HepG2 (cell line): ENCODE data around the gene GEMIN2. TPM values are rescaled to one million over a fixed set of nuclear protein-coding genes. Genes with fewer than 3 reads are reported as not detected.

Experiments used
- CEBPG ChIP-seq: IDR thresholded peaks from 2 replicates; pipeline ENCODE4 v1.6.1; 2016
- FOXK2 ChIP-seq: fragments of 450-650 bp; IDR thresholded peaks from 2 replicates; pipeline ENCODE4 v1.6.1; 2016
- HIVEP1 ChIP-seq: sonication (generic); formaldehyde crosslinking; IDR thresholded peaks from 2 replicates; pipeline ENCODE4 v1.4.0; 2020; ENCODE audit warnings: mild to moderate bottlenecking, missing genetic modification reagents
- HNF1B ChIP-seq: sonication (generic); formaldehyde crosslinking; IDR thresholded peaks from 2 replicates; pipeline ENCODE4 v1.5.1; 2020; ENCODE audit warnings: mild to moderate bottlenecking, moderate library complexity, missing genetic modification reagents
- KLF13 ChIP-seq: sonication (generic); formaldehyde crosslinking; IDR thresholded peaks from 2 replicates; pipeline ENCODE4 v1.4.0; 2020; ENCODE audit warnings: mild to moderate bottlenecking, missing genetic modification reagents
- MNT ChIP-seq: fragments of 450-650 bp; IDR thresholded peaks from 2 replicates; pipeline ENCODE4 v1.6.1; 2016
- MTF2 ChIP-seq: sonication (generic); formaldehyde crosslinking; IDR thresholded peaks from 2 replicates; pipeline ENCODE4 v1.5.0; 2020; ENCODE audit warnings: missing genetic modification reagents, borderline replicate concordance
- MYC ChIP-seq: sonication (generic); formaldehyde crosslinking; IDR thresholded peaks from 2 replicates; pipeline ENCODE4 v1.9.0; 2021; ENCODE audit warnings: missing genetic modification reagents, borderline replicate concordance
- NBN ChIP-seq: fragments of 450-650 bp; conservative IDR thresholded peaks from 2 replicates; pipeline ENCODE4 v1.6.1; 2017
- NFE2L2 ChIP-seq: fragments of 150-350 bp; IDR thresholded peaks from 2 replicates; pipeline ENCODE4 v1.6.1; 2014; ENCODE audit warnings: low read length
- ONECUT2 ChIP-seq: sonication (generic); formaldehyde crosslinking; IDR thresholded peaks from 2 replicates; pipeline ENCODE4 v1.4.0; 2020; ENCODE audit warnings: missing genetic modification reagents
- PHF8 ChIP-seq: sonication (generic); formaldehyde crosslinking; IDR thresholded peaks from 2 replicates; pipeline ENCODE4 v1.5.0; 2020; ENCODE audit warnings: missing genetic modification reagents
- SAP130 ChIP-seq: IDR thresholded peaks from 2 replicates; pipeline ENCODE4 v1.6.1; 2016; ENCODE audit warnings: low read depth
- STAG1 ChIP-seq: sonication (generic); formaldehyde crosslinking; IDR thresholded peaks from 2 replicates; pipeline ENCODE4 v1.4.0; 2020; ENCODE audit warnings: missing genetic modification reagents
- SUZ12 ChIP-seq: fragments of 150-350 bp; IDR thresholded peaks from 2 replicates; pipeline ENCODE4 v1.6.1; 2014; ENCODE audit warnings: low read depth, low read length
- THRA ChIP-seq: sonication (generic); formaldehyde crosslinking; IDR thresholded peaks from 2 replicates; pipeline ENCODE4 v1.4.0; 2020; ENCODE audit warnings: missing genetic modification reagents, borderline replicate concordance
- YEATS2 ChIP-seq: sonication (generic); formaldehyde crosslinking; IDR thresholded peaks from 2 replicates; pipeline ENCODE4 v1.4.0; 2020; ENCODE audit warnings: missing genetic modification reagents, borderline replicate concordance
- ZEB1 ChIP-seq: IDR thresholded peaks from 2 replicates; pipeline ENCODE4 v1.6.1; 2012; ENCODE audit warnings: mild to moderate bottlenecking, low read depth, inconsistent platforms; ENCODE audit not compliant: insufficient replicate concordance
- ZFP41 ChIP-seq: sonication (generic); formaldehyde crosslinking; IDR thresholded peaks from 2 replicates; pipeline ENCODE4 v1.4.0; 2020; ENCODE audit warnings: mild to moderate bottlenecking, missing genetic modification reagents, borderline replicate concordance
- ZFYVE20 ChIP-seq: sonication (generic); formaldehyde crosslinking; IDR thresholded peaks from 2 replicates; pipeline ENCODE4 v1.8.0; 2023; ENCODE audit warnings: low read depth, mild to moderate bottlenecking, moderate library complexity, missing genetic modification reagents, borderline replicate concordance
- ZNF362 ChIP-seq: sonication (generic); formaldehyde crosslinking; IDR thresholded peaks from 2 replicates; pipeline ENCODE4 v1.4.0; 2020; ENCODE audit warnings: missing genetic modification reagents, mild to moderate bottlenecking, borderline replicate concordance
- ZNF598 ChIP-seq: sonication (generic); formaldehyde crosslinking; IDR thresholded peaks from 2 replicates; pipeline ENCODE4 v1.5.1; 2020; ENCODE audit warnings: mild to moderate bottlenecking, missing genetic modification reagents, borderline replicate concordance
- ZNF644 ChIP-seq: IDR thresholded peaks from 2 replicates; pipeline ENCODE4 v1.6.1; 2016; ENCODE audit warnings: low read depth
- ZNF766 ChIP-seq: sonication (generic); formaldehyde crosslinking; IDR thresholded peaks from 2 replicates; pipeline ENCODE4 v1.5.0; 2020; ENCODE audit warnings: missing genetic modification reagents, borderline replicate concordance
- polyA plus RNA-seq, 8 experiments: library from polyadenylated mRNA; depleted of rRNA in 3 of 8; stranded (reverse) in 7 of 8; unstranded in 1 of 8; fragments of >200 nt; fragmentation: Illumina TruSeq in 4 of 8; extraction: Trizol in 4 of 8; gene quantifications; 2 replicates each; pipeline versions ENCODE4 v1.2.1 to v1.2.3, GENCODE V29; 2011 to 2016; ENCODE audit warnings: low read depth in 4 of 8, missing spikeins in 1 of 8, mixed read lengths in 1 of 8; ENCODE audit not compliant: insufficient read depth in 1 of 8
- total RNA-seq, 5 experiments: library from RNA; depleted of rRNA; stranded (reverse); fragments of >200 nt; fragmentation: Illumina TruSeq; extraction: Trizol; gene quantifications; 2 replicates each; pipeline ENCODE4 v1.2.3, GENCODE V29; 2016; ENCODE audit warnings: low read depth in 1 of 5
- TF ChIP-seq, protein P1 (sequence below): sonication (generic); formaldehyde crosslinking; IDR thresholded peaks from 2 replicates; pipeline ENCODE4 v1.4.0; 2020; ENCODE audit warnings: low read depth, mild to moderate bottlenecking, missing genetic modification reagents

The GEMIN2 gene
- total and polyA plus RNA-seq, 2 of the 13 experiments (the other 11 are each of a cell fraction or from before 2014, with no cell fraction given) = 54.8 to 110 TPM

- TF ChIP-seq FOXK2 (no peak), PHF8 (CRISPR knock-in tag) (peak; percentile 97), ZNF598 (CRISPR knock-in tag) (peak; percentile 100), NFE2L2 (no peak), ZNF766 (CRISPR knock-in tag) (peak; percentile 97), HNF1B (CRISPR knock-in tag) (peak; percentile 95), YEATS2 (peak; percentile 89), SUZ12 (no peak), ZNF362 (CRISPR knock-in tag) (peak; percentile 81), HIVEP1 (CRISPR knock-in tag) (0 out of 2 replicates have a peak, but pooled peaks have one; percentile 77), ZFP41 (CRISPR knock-in tag) (peak; percentile 68; the same call in 1 of the 2 replicates), CEBPG (CRISPR knock-in tag) (peak; percentile 61; the same call in 1 of the 2 replicates), KLF13 (peak; percentile 98), ZNF644 (CRISPR knock-in tag) (0 out of 2 replicates have a peak, but pooled peaks have one; percentile 51), MNT (no peak), MTF2 (CRISPR knock-in tag) (peak; percentile 90), ZFYVE20 (CRISPR knock-in tag) (no peak), MYC (CRISPR knock-in tag) (peak; percentile 95), SAP130 (peak; percentile 98), THRA (CRISPR knock-in tag) (peak; percentile 85), ZEB1 (no peak), ONECUT2 (CRISPR knock-in tag) (0 out of 2 replicates have a peak, but pooled peaks have one; percentile 17), NBN (no peak), STAG1 (CRISPR knock-in tag) (peak; percentile 42)
- TF ChIP-seq, protein P1, sequence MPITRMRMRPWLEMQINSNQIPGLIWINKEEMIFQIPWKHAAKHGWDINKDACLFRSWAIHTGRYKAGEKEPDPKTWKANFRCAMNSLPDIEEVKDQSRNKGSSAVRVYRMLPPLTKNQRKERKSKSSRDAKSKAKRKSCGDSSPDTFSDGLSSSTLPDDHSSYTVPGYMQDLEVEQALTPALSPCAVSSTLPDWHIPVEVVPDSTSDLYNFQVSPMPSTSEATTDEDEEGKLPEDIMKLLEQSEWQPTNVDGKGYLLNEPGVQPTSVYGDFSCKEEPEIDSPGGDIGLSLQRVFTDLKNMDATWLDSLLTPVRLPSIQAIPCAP (CRISPR knock-in tag) = 0 out of 2 replicates have a peak, but pooled peaks have one; percentile 80
These were observed at the start of gene GEMIN2 (continued) for GRCh38 chr14:39114073-39114838.
